ENCODE measurements around the gene FAM131C.

- no peak for TF ChIP-seq CTCF (IDR thresholded peaks at IDR 0.05; ENCODE audit: insufficient read depth, low read length, poor library complexity, severe bottlenecking)
- TF ChIP-seq EZH2phosphoT487 (conservative IDR thresholded peaks at IDR 0.05; ENCODE audit: low read length): no peak
Measured at GRCh38 chr1:16018308-16018707, 55.1 kb downstream of the FAM131C start.
